Skin epidermis (tissue), 12 donors: ENCODE measurements around the gene LRP1.
A peak's percentile ranks its signal among the peaks of the same experiment; 100 is the strongest.

Experiments used
- H3K27ac ChIP-seq, 21 experiments: fragments of 200-600 bp; sonication (generic) in 11 of 21; one replicate each; pipeline ENCODE4 v1.5.0; 2020; ENCODE audit warnings: mild to moderate bottlenecking in 3 of 21, inconsistent platforms in 2 of 21, moderate library complexity in 2 of 21
- H3K4me3 ChIP-seq, 7 experiments: fragments of 200-600 bp; sonication (generic) in 2 of 7; one replicate each; pipeline ENCODE4 v1.5.0; 2020; ENCODE audit warnings: inconsistent platforms in 2 of 7, mild to moderate bottlenecking in 2 of 7, moderate library complexity in 1 of 7

The LRP1 gene

GRCh38 chr12:57161491-57161890, 33.2 kb downstream of the LRP1 start:
- H3K27ac ChIP-seq: no peak overlapping the region
- no peak overlapping the region for H3K4me3 ChIP-seq

- Histone ChIP-seq H3K4me3 (no peak overlapping the region), H3K27ac (peak overlapping the region in 1 of 21 experiments; percentile 21)
Measured at GRCh38 chr12:57162553-57163125, 34.4 kb downstream of the LRP1 start.

GRCh38 chr12:57164454-57164853, 36.2 kb downstream of the LRP1 start:
- Histone ChIP-seq H3K4me3 (no peak overlapping the region), H3K27ac (peak overlapping the region in 4 of 21 experiments; percentile 3 to 40 (median 34))

GRCh38 chr12:57164966-57165625, 36.8 kb downstream of the LRP1 start:
- Histone ChIP-seq H3K27ac (peak overlapping the region in 7 of 21 experiments; percentile 1 to 40 (median 27)), H3K4me3 (no peak overlapping the region)

- Histone ChIP-seq H3K27ac (peak overlapping the region in 6 of 21 experiments; percentile 25 to 67 (median 45)), H3K4me3 (no peak overlapping the region)
Measured at GRCh38 chr12:57165741-57166140, 37.5 kb downstream of the LRP1 start.

- no peak overlapping the region for H3K4me3 ChIP-seq
- peak overlapping the region in 12 of 21 experiments; percentile 8 to 75 (median 34) for H3K27ac ChIP-seq
Measured at GRCh38 chr12:57166971-57167371, 38.7 kb downstream of the LRP1 start.

GRCh38 chr12:57168058-57168457, 39.8 kb downstream of the LRP1 start:
- H3K4me3 ChIP-seq: no peak overlapping the region
- H3K27ac ChIP-seq: peak overlapping the region in 7 of 21 experiments; percentile 11 to 75 (median 49)

GRCh38 chr12:57169046-57169795, 40.9 kb downstream of the LRP1 start:
- Histone ChIP-seq H3K4me3 (no peak overlapping the region), H3K27ac (peak overlapping the region in 4 of 21 experiments; percentile 8 to 37 (median 18))

GRCh38 chr12:57169969-57170368, 41.7 kb downstream of the LRP1 start:
- H3K27ac ChIP-seq: peak overlapping the region in 4 of 21 experiments; percentile 8 to 37 (median 18)
- H3K4me3 ChIP-seq: no peak overlapping the region

GRCh38 chr12:57170408-57170807, 42.1 kb downstream of the LRP1 start:
- no peak overlapping the region for H3K4me3 ChIP-seq
- H3K27ac ChIP-seq: peak overlapping the region in 6 of 21 experiments; percentile 3 to 47 (median 32)

- H3K27ac ChIP-seq: peak overlapping the region in 7 of 21 experiments; percentile 3 to 47 (median 29)
- no peak overlapping the region for H3K4me3 ChIP-seq
Measured at GRCh38 chr12:57170927-57171326, 42.6 kb downstream of the LRP1 start.

- no peak overlapping the region for H3K4me3 ChIP-seq
- H3K27ac ChIP-seq: peak overlapping the region in 6 of 21 experiments; percentile 7 to 36 (median 14)
Measured at GRCh38 chr12:57171668-57172067, 43.4 kb downstream of the LRP1 start.

GRCh38 chr12:57173089-57173488, 44.8 kb downstream of the LRP1 start:
- H3K4me3 ChIP-seq: no peak overlapping the region
- H3K27ac ChIP-seq: no peak overlapping the region

- H3K4me3 ChIP-seq: no peak overlapping the region
- no peak overlapping the region for H3K27ac ChIP-seq
Measured at GRCh38 chr12:57173683-57174082, 45.4 kb downstream of the LRP1 start.

GRCh38 chr12:57175428-57176138, 47.3 kb downstream of the LRP1 start:
- Histone ChIP-seq H3K4me3 (no peak overlapping the region), H3K27ac (peak overlapping the region in 15 of 21 experiments; percentile 5 to 70 (median 50))

- no peak overlapping the region for H3K4me3 ChIP-seq
- peak overlapping the region in 15 of 21 experiments; percentile 5 to 70 (median 50) for H3K27ac ChIP-seq
Measured at GRCh38 chr12:57176139-57176477, 47.8 kb downstream of the LRP1 start.

- peak overlapping the region in 6 of 21 experiments; percentile 5 to 70 (median 54) for H3K27ac ChIP-seq
Measured at GRCh38 chr12:57176846-57177245, 48.6 kb downstream of the LRP1 start.

GRCh38 chr12:57177354-57177753, 49.1 kb downstream of the LRP1 start:
- H3K4me3 ChIP-seq: no peak overlapping the region
- peak overlapping the region in 1 of 21 experiments; percentile 29 for H3K27ac ChIP-seq

More at GRCh38 chr12:57176846-57177245, 48.6 kb downstream of the LRP1 start:
- H3K4me3 ChIP-seq: no peak overlapping the region

- Histone ChIP-seq H3K27ac (no peak overlapping the region), H3K4me3 (no peak overlapping the region)
Measured at GRCh38 chr12:57178213-57178612, 49.9 kb downstream of the LRP1 start.
